ENCODE data around the gene RGS13.

Gene RGS13

GRCh38 chr1:192654120-192654519 is 18.2 kb downstream of the RGS13 start:
- no peak for DNase-seq (ENCODE audit: low read depth)
- H3K4me3 ChIP-seq (ENCODE audit: low read length), result no peak overlapping the region
- no peak for TF ChIP-seq CTCF (conservative IDR thresholded peaks at IDR 0.05; ENCODE audit: low read length)

DNA sequence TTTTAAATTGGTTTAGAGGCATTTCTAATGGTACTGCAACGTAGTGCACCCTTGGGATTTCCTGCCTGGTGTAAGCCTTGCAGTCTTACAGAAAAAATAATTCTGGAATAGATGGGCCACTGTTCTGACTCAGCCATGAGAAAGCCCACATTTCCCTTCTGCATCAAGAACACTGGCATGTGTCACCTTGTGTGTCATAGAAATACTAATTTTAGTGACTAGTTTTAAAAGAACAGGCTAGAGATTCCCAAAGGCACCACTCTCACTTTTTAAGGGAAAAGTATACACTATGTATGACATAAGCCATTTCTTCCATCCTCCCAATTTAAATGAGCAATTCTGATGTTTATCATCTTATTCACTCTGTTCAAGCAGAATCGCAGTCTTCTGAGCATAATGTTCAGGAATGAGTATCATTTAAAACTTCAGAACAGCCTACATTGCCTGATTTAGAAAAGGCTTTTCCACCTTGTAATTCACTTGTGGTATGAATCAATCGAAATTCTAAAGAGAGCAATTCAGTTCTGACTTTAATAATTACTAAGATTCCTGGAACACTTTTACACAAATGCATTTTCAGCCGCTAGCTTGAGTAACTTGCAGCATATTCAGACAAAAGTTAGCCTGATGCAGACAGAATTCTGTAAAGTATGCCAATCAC is 18.8 kb downstream of the RGS13 start:
- DNase-seq (ENCODE audit: low read depth), result peak; percentile 59
- no peak for TF ChIP-seq CTCF (conservative IDR thresholded peaks at IDR 0.05; ENCODE audit: low read length)
- H3K4me3 ChIP-seq (ENCODE audit: low read length), result no peak overlapping the region

DNA sequence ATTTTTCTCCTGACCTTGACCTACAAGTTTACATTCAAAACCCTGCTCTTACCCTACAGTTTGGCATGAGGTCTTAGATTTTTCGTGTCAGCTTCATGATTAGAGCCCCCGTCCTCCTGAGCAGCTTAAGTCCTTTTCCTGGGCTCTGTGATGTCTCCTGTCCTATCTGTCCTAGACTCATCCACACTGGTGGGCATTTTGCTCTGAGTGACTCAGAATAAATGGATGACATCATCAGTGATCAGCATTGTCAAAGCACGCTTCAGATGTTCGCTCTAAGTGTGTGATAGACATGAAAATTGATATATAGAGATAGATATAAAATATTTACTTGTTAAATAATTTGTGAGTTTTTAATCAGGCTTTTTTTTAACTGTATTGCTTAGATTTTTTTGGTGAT is 21.8 kb downstream of the RGS13 start:
- DNase-seq (ENCODE audit: low read depth), result no peak
- no peak for TF ChIP-seq CTCF (conservative IDR thresholded peaks at IDR 0.05; ENCODE audit: low read length)
- no peak overlapping the region for H3K4me3 ChIP-seq (ENCODE audit: low read length)

- DNase-seq (ENCODE audit: low read depth), result no peak
- H3K4me3 ChIP-seq (ENCODE audit: low read length), result no peak overlapping the region
- TF ChIP-seq CTCF (conservative IDR thresholded peaks at IDR 0.05; ENCODE audit: low read length), result no peak
Measured at GRCh38 chr1:192658255-192658654, 22.3 kb downstream of the RGS13 start.

DNA sequence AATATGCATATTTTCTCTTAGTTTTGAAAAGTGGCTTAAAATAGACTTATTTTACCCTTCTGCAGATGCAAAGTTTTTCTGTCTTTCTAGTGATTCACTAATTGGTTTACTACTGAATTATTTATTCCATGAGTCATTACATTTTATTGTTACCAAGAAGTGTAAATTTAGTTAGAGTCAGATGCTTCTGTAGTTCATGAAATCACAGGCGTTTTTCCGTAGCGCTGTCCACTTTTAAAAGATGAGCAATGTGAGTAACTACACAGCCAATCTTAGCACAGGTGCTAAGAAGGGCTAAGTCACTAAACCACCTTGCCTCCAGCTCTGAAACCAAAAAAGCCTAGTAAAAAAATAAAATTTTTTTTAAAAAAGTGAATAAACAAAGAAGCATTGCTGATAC is 24.7 kb downstream of the RGS13 start:
- peak; percentile 12 for DNase-seq (ENCODE audit: low read depth)
- TF ChIP-seq CTCF (conservative IDR thresholded peaks at IDR 0.05; ENCODE audit: low read length), result no peak
- no peak overlapping the region for H3K4me3 ChIP-seq (ENCODE audit: low read length)

DNA sequence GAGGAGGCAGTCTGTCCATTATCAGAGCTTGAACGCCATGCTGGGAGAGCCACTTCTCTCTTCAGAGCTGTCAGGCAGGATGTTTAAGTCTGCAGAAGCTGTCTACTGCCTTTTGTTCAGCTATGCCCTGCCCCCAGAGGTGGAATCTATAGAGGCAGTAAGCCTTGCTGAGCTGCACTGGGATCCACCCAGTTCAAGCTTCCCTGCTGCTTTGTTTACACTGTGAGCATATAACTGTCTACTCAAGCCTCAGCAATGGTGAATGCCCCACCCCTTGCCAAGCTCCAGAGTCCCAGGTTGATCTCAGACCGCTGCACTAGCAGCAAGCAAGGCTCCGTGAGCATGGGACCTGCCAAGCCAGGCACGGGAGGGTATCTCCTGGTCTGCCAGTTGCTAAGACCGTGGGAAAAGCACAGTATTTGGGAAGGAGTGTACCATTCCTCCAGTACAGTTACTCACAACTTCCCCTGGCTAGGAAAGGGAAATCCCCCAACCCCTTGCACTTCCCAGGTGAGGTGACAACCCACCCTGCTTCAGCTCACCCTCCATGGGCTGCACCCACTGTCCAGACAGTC is 32.5 kb downstream of the RGS13 start:
- TF ChIP-seq CTCF (conservative IDR thresholded peaks at IDR 0.05; ENCODE audit: low read length), result no peak
- no peak for DNase-seq (ENCODE audit: low read depth)

GRCh38 chr1:192669174-192669573 is 33.2 kb downstream of the RGS13 start:
- TF ChIP-seq CTCF (conservative IDR thresholded peaks at IDR 0.05; ENCODE audit: low read length), result no peak
- no peak overlapping the region for H3K4me3 ChIP-seq (ENCODE audit: low read length)
- no peak for DNase-seq (ENCODE audit: low read depth)

More for the DNA sequence above, 32.5 kb downstream of the RGS13 start:
- no peak overlapping the region for H3K4me3 ChIP-seq (ENCODE audit: low read length)
